PFSK-1 (cell line): ENCODE data around the gene MRPL19.

Experiments
- FOXP2 ChIP-seq: optimal IDR thresholded peaks from 2 replicates; pipeline ENCODE3; 2011; ENCODE audit warnings: borderline replicate concordance, control low read depth, inconsistent platforms; ENCODE audit not compliant: insufficient read depth; ENCODE audit errors: extremely low read length, extremely low read depth
- POLR2AphosphoS5 ChIP-seq: IDR thresholded peaks from 2 replicates; pipeline ENCODE4 v1.6.1; 2012; ENCODE audit warnings: low read depth, mild to moderate bottlenecking, control low read depth, low read length, moderate library complexity
- SIN3A ChIP-seq: IDR thresholded peaks from 2 replicates; pipeline ENCODE4 v1.6.1; 2012; ENCODE audit warnings: mild to moderate bottlenecking, low read length, moderate library complexity, borderline replicate concordance; ENCODE audit not compliant: insufficient read depth
- TAF1 ChIP-seq: IDR thresholded peaks from 2 replicates; pipeline ENCODE4 v1.6.1; 2012; ENCODE audit warnings: low read length, control low read depth, borderline replicate concordance; ENCODE audit not compliant: insufficient read depth
- TF ChIP-seq, protein P1 (sequence below), 2 experiments: IDR thresholded peaks; 2 replicates each; pipeline versions ENCODE4 v1.6.1 to v1.8.0; 2011 to 2012; ENCODE audit warnings: low read depth in 2 of 2, low read length in 2 of 2, control low read depth in 1 of 2, inconsistent platforms in 1 of 2, mild to moderate bottlenecking in 1 of 2, moderate library complexity in 1 of 2; ENCODE audit not compliant: insufficient read depth in 1 of 2

MRPL19 gene

GRCh38 chr2:75605770-75606529 is 40.6 kb upstream of the MRPL19 start:
- TF ChIP-seq SIN3A (0 out of 2 replicates have a peak, but pooled peaks have one; percentile 68), TAF1 (no peak), FOXP2 (peak; percentile 84)
- TF ChIP-seq, protein P1, sequence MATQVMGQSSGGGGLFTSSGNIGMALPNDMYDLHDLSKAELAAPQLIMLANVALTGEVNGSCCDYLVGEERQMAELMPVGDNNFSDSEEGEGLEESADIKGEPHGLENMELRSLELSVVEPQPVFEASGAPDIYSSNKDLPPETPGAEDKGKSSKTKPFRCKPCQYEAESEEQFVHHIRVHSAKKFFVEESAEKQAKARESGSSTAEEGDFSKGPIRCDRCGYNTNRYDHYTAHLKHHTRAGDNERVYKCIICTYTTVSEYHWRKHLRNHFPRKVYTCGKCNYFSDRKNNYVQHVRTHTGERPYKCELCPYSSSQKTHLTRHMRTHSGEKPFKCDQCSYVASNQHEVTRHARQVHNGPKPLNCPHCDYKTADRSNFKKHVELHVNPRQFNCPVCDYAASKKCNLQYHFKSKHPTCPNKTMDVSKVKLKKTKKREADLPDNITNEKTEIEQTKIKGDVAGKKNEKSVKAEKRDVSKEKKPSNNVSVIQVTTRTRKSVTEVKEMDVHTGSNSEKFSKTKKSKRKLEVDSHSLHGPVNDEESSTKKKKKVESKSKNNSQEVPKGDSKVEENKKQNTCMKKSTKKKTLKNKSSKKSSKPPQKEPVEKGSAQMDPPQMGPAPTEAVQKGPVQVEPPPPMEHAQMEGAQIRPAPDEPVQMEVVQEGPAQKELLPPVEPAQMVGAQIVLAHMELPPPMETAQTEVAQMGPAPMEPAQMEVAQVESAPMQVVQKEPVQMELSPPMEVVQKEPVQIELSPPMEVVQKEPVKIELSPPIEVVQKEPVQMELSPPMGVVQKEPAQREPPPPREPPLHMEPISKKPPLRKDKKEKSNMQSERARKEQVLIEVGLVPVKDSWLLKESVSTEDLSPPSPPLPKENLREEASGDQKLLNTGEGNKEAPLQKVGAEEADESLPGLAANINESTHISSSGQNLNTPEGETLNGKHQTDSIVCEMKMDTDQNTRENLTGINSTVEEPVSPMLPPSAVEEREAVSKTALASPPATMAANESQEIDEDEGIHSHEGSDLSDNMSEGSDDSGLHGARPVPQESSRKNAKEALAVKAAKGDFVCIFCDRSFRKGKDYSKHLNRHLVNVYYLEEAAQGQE (IDR thresholded peaks at IDR 0.05; ENCODE audit: insufficient read depth in 1 of 2, low read depth in 2 of 2, low read length in 2 of 2), result no peak

GRCh38 chr2:75606761-75607399 is 39.7 kb upstream of the MRPL19 start:
- TF ChIP-seq POLR2AphosphoS5 (no peak), FOXP2 (no peak), TAF1 (no peak), SIN3A (no peak; the same call in 1 of the 2 replicates)
- TF ChIP-seq, protein P1 (IDR thresholded peaks at IDR 0.05; ENCODE audit: insufficient read depth in 1 of 2, low read depth in 2 of 2, low read length in 2 of 2), result no peak

- TF ChIP-seq POLR2AphosphoS5, result no peak
- no peak for TF ChIP-seq TAF1
- TF ChIP-seq, protein P1 (IDR thresholded peaks at IDR 0.05; ENCODE audit: insufficient read depth in 1 of 2, low read depth in 2 of 2, low read length in 2 of 2), result no peak
- TF ChIP-seq SIN3A, result no peak
- TF ChIP-seq FOXP2, result no peak
Measured at GRCh38 chr2:75607400-75607798, 39.2 kb upstream of the MRPL19 start.

GRCh38 chr2:75607988-75608683 is 38.4 kb upstream of the MRPL19 start:
- TF ChIP-seq FOXP2 (no peak), POLR2AphosphoS5 (no peak), TAF1 (no peak), SIN3A (no peak)
- TF ChIP-seq, protein P1 (IDR thresholded peaks at IDR 0.05; ENCODE audit: insufficient read depth in 1 of 2, low read depth in 2 of 2, low read length in 2 of 2), result 0 out of 4 replicates have a peak, but pooled peaks of 1 of the 2 experiments have one; percentile 8
